Measurements from ENCODE around the gene DNAJC5.

DNAJC5 gene

GRCh38 chr20:63963784-63964301 lies 68.9 kb downstream of the DNAJC5 start:
- Histone ChIP-seq H3K27me3 (ENCODE audit: insufficient read depth, poor library complexity, severe bottlenecking) (no peaks in the 10 kb centered on the region), H3K27ac (replicated peaks) (no peak overlapping the region), H3K4me3 (replicated peaks; ENCODE audit: insufficient read depth, low read length) (no peak overlapping the region)
- TF ChIP-seq CTCF (IDR thresholded peaks at IDR 0.05; ENCODE audit: insufficient read depth, low read length), result no peak
- no peak for TF ChIP-seq POLR2AphosphoS5 (IDR thresholded peaks at IDR 0.05; ENCODE audit: low read depth)
- TF ChIP-seq GABPA (IDR thresholded peaks at IDR 0.05; ENCODE audit: low read depth), result no peak
- no peak for TF ChIP-seq SPI1 (IDR thresholded peaks at IDR 0.05; ENCODE audit: borderline replicate concordance, low read depth)
- no peak for TF ChIP-seq REST (IDR thresholded peaks at IDR 0.05; ENCODE audit: insufficient replicate concordance, low read depth)
- DNase-seq (ENCODE audit: low read depth in 1 of 2, low spot score in 1 of 2), result no peak

GRCh38 chr20:63964412-63964811 lies 69.5 kb downstream of the DNAJC5 start:
- Histone ChIP-seq H3K4me3 (replicated peaks; ENCODE audit: insufficient read depth, low read length) (no peak overlapping the region), H3K27ac (replicated peaks) (no peak overlapping the region), H3K27me3 (ENCODE audit: insufficient read depth, poor library complexity, severe bottlenecking) (no peaks in the 10 kb centered on the region)
- DNase-seq (ENCODE audit: low read depth in 1 of 2, low spot score in 1 of 2), result no peak
- TF ChIP-seq REST (IDR thresholded peaks at IDR 0.05; ENCODE audit: insufficient replicate concordance, low read depth), result no peak
- TF ChIP-seq CTCF (IDR thresholded peaks at IDR 0.05; ENCODE audit: insufficient read depth, low read length), result no peak

DNA sequence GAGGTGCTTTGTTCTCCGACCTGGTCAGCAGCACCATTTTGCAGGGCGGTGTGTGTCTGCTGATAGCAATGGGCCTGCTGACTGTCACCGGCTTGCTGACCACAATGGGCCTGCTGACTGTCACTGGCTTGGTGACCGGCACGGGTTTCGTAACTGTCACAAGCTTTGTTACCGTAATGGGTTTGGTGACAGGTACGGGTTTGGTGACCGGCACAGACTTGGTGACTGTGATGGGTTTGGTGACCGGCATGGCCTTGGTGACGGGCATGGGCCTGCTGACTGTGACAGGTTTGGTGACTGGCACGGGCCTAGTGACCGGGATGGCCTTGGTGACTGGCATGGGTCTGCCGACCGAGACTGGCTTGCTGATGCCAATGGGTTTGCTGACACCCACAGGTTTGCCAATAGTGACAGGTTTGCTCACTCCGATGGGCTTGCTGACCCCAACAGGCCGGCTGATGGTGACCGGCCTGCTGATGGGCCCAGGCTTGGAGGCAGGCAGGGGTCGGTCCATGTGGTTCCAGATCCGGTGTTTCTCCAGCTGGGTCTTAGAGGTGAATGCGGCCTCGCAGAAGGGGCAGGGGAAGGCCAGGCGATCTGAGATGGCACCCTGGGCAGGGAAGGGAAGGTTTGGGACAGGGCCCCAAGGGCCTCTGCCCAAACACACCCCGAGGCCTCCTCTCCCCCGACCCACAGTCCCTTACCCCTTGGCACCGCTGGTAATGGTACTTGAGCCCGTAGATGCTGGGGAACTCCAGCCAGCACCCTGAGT lies 71.4 kb downstream of the DNAJC5 start:
- no peak for TF ChIP-seq POLR2AphosphoS5 (IDR thresholded peaks at IDR 0.05; ENCODE audit: low read depth)
- no peak for TF ChIP-seq REST (IDR thresholded peaks at IDR 0.05; ENCODE audit: insufficient replicate concordance, low read depth)
- TF ChIP-seq GABPA (IDR thresholded peaks at IDR 0.05; ENCODE audit: low read depth), result no peak
- no peak for TF ChIP-seq SPI1 (IDR thresholded peaks at IDR 0.05; ENCODE audit: borderline replicate concordance, low read depth)
- TF ChIP-seq CTCF (IDR thresholded peaks at IDR 0.05; ENCODE audit: insufficient read depth, low read length), result no peak
- Histone ChIP-seq H3K4me3 (replicated peaks; ENCODE audit: insufficient read depth, low read length) (no peak overlapping the region), H3K27me3 (ENCODE audit: insufficient read depth, poor library complexity, severe bottlenecking) (no peaks in the 10 kb centered on the region), H3K27ac (replicated peaks) (no peak overlapping the region)
- no peak for DNase-seq (ENCODE audit: low read depth in 1 of 2, low spot score in 1 of 2)
